SH-SY5Y (cell line): Measurements from ENCODE around the gene NRAP.

Source experiments
- GATA2 ChIP-seq: IDR thresholded peaks from 2 replicates; pipeline ENCODE4 v1.6.1; 2011; ENCODE audit warnings: mild to moderate bottlenecking, low read depth, low read length
- GATA3 ChIP-seq: IDR thresholded peaks from 2 replicates; pipeline ENCODE4 v1.6.1; 2011; ENCODE audit warnings: low read depth, mild to moderate bottlenecking, low read length, moderate library complexity

- TF ChIP-seq GATA2 (no peak), GATA3 (no peak)
Measured at GRCh38 chr10:113617086-113617485, 46.8 kb downstream of the NRAP start.
